HCT116 (cell line): ENCODE measurements around the gene CS. TPM values are rescaled to one million over a fixed set of nuclear protein-coding genes. Genes with fewer than 3 reads are reported as not detected.
"Not testable (repeated sequence)": the region's sequence is repeated elsewhere in the genome, so short reads cannot be mapped to it uniquely, and the experiment has no call there.

Source experiments
- ATAC-seq: fragments of 200-7000 bp; cut with Tn5 transposase; 2 replicates; pipeline ENCODE4 v1.9.1; 2020; ENCODE audit warnings: mild to moderate bottlenecking, moderate library complexity
- BruUV-seq: library from RNA; stranded (reverse); fragments of 400-500 nt; replicated peaks from 2 replicates; lab custom pipeline; 2021; lab: Mats Ljungman, UMichigan
- CTCF ChIA-PET: fragments of 300-600 bp; sonication (Branson Sonifier 250); formaldehyde crosslinking; loops from one replicate; lab custom pipeline; 2021; ENCODE audit warnings: antibody characterized with exemption; lab: Charles Lee
- POLR2A ChIA-PET: fragments of 300-600, 350-600 bp; sonication (Branson Sonifier 250); formaldehyde crosslinking; loops from one replicate; lab custom pipeline; 2021; ENCODE audit warnings: antibody characterized with exemption; lab: Charles Lee
- RAD21 ChIA-PET, 2 experiments: fragments of 300-600 bp; sonication (Branson Sonifier 250); formaldehyde crosslinking; loops; one replicate each; lab custom pipeline; 2023; ENCODE audit warnings: low total read pairs in 2 of 2; ENCODE audit not compliant: uncharacterized antibody in 2 of 2, unreplicated experiment in 2 of 2, low non-redundant PET in 1 of 2; lab: Charles Lee
- DNase-seq: peaks from one replicate; pipeline ENCODE4 v3.0.0-alpha.2; 2010; ENCODE audit warnings: low read depth, low spot score
- H2AFZ ChIP-seq: fragments of 200-600 bp; shearing (Covaris generic), sonication (generic); 2 replicates; pipeline ENCODE4 v1.6.1; 2017; ENCODE audit warnings: low read depth, mixed run types, mixed read lengths, antibody characterized with exemption, low read length; ENCODE audit not compliant: poor library complexity, severe bottlenecking
- H3K27ac ChIP-seq: 2 replicates; pipeline ENCODE4 v1.5.1; 2012; ENCODE audit warnings: low read depth, low read length
- H3K27me3 ChIP-seq: fragments of 200-600 bp; sonication (generic); 2 replicates; pipeline ENCODE4 v1.6.1; 2016; ENCODE audit warnings: mixed run types, low read length, mixed read lengths; ENCODE audit not compliant: insufficient read depth
- H3K36me3 ChIP-seq, 2 experiments: fragments of 200-500 bp in 1 of 2; fragments of 200-600 bp in 1 of 2; sonication (Bioruptor generic) in 1 of 2; sonication (generic) in 1 of 2; 2 replicates each; pipeline versions ENCODE4 v1.5.1 to v1.6.1; 2014 to 2016; ENCODE audit warnings: low read length in 2 of 2, inconsistent platforms in 1 of 2, mixed read lengths in 1 of 2, mixed run types in 1 of 2; ENCODE audit not compliant: insufficient read depth in 2 of 2, control insufficient read depth in 1 of 2
- H3K4me1 ChIP-seq, 2 experiments: fragments of 200-600 bp in 1 of 2; sonication (generic) in 1 of 2; 2 replicates each; pipeline versions ENCODE4 v1.5.1 to v1.6.1; 2012 to 2017; ENCODE audit warnings: low read length in 2 of 2, inconsistent platforms in 1 of 2, mild to moderate bottlenecking in 1 of 2, mixed read lengths in 1 of 2, mixed run types in 1 of 2, moderate library complexity in 1 of 2; ENCODE audit not compliant: insufficient read depth in 2 of 2, control insufficient read depth in 1 of 2
- H3K4me2 ChIP-seq: fragments of 200-600 bp; sonication (generic); 2 replicates; pipeline ENCODE4 v1.6.1; 2017; ENCODE audit warnings: mixed run types, low read length, mixed read lengths
- H3K4me3 ChIP-seq, 2 experiments: fragments of 200-600 bp in 1 of 2; sonication (generic) in 1 of 2; replicated peaks in 1 of 2; 2 replicates each; pipeline ENCODE4 v1.5.1; 2011 to 2016; ENCODE audit warnings: low read length in 2 of 2, control low read depth in 1 of 2, low read depth in 1 of 2, mild to moderate bottlenecking in 1 of 2, mixed read lengths in 1 of 2, mixed run types in 1 of 2
- H3K79me2 ChIP-seq: fragments of 200-600 bp; sonication (generic); 2 replicates; pipeline ENCODE4 v1.6.1; 2017; ENCODE audit warnings: mild to moderate bottlenecking, mixed run types, low read length, moderate library complexity, mixed read lengths; ENCODE audit not compliant: insufficient read depth
- H3K9ac ChIP-seq: fragments of 200-600 bp; sonication (generic); 2 replicates; pipeline ENCODE4 v1.6.1; 2016; ENCODE audit warnings: low read length, mixed read lengths
- H3K9me2 ChIP-seq: fragments of 200-600 bp; sonication (generic), shearing (Covaris generic); 2 replicates; pipeline ENCODE4 v1.6.1; 2017; ENCODE audit warnings: mixed run types, mild to moderate bottlenecking, moderate library complexity; ENCODE audit not compliant: insufficient read depth
- H3K9me3 ChIP-seq, 2 experiments: fragments of 200-500 bp in 1 of 2; fragments of 200-600 bp in 1 of 2; sonication (Bioruptor generic) in 1 of 2; sonication (generic) in 1 of 2; 2 replicates each; pipeline ENCODE4 v1.6.1; 2014 to 2017; ENCODE audit warnings: low read length in 2 of 2, mixed read lengths in 2 of 2, inconsistent platforms in 1 of 2, low read depth in 1 of 2, mild to moderate bottlenecking in 1 of 2, mixed run types in 1 of 2, moderate library complexity in 1 of 2; ENCODE audit not compliant: control insufficient read depth in 1 of 2, insufficient read depth in 1 of 2
- H4K20me1 ChIP-seq: fragments of 200-600 bp; sonication (generic), shearing (Covaris generic); 2 replicates; pipeline ENCODE4 v1.6.1; 2017; ENCODE audit warnings: mixed run types, mild to moderate bottlenecking, moderate library complexity; ENCODE audit not compliant: insufficient read depth
- EGR1 ChIP-seq: IDR thresholded peaks from 2 replicates; pipeline ENCODE4 v1.6.1; 2012; ENCODE audit warnings: low read depth
- JUND ChIP-seq: IDR thresholded peaks from 2 replicates; pipeline ENCODE4 v1.6.1; 2012
- SP1 ChIP-seq: IDR thresholded peaks from 2 replicates; pipeline ENCODE4 v1.6.1; 2012; ENCODE audit warnings: low read depth
- TCF7L2 ChIP-seq: IDR thresholded peaks from 2 replicates; pipeline ENCODE4 v1.7.0; 2011; ENCODE audit warnings: borderline replicate concordance, inconsistent platforms; ENCODE audit not compliant: insufficient read depth, insufficient read length; ENCODE audit errors: extremely low read depth
- intact Hi-C: fragments of 100-400 bp; cut with micrococcal nuclease; formaldehyde crosslinking; loops from 2 replicates; pipeline ENCODE4 v1.10.0; 2022
- total RNA-seq: library from RNA; stranded (reverse); gene quantifications from one replicate; pipeline ENCODE4 v1.2.1, GENCODE V29; 2021; ENCODE audit not compliant: unreplicated experiment
- TF ChIP-seq, protein P1 (sequence below): IDR thresholded peaks from 2 replicates; pipeline ENCODE4 v1.6.1; 2011; ENCODE audit warnings: mild to moderate bottlenecking, low read length, moderate library complexity; ENCODE audit not compliant: insufficient replicate concordance; ENCODE audit errors: extremely low read depth
- TF ChIP-seq, protein P2 (sequence below): IDR thresholded peaks from 2 replicates; pipeline ENCODE4 v1.6.1; 2012
- TF ChIP-seq, protein P3 (sequence below), 3 experiments: fragments of 200-600 bp in 1 of 3; sonication (generic) in 1 of 3; IDR thresholded peaks in 2 of 3; conservative IDR thresholded peaks in 1 of 3; 2 replicates each; pipeline ENCODE4 v1.5.1; 2012 to 2017; ENCODE audit warnings: low read depth in 2 of 3, low read length in 2 of 3, antibody characterized with exemption in 1 of 3, borderline replicate concordance in 1 of 3, control low read depth in 1 of 3, mild to moderate bottlenecking in 1 of 3, mixed read lengths in 1 of 3, mixed run types in 1 of 3, moderate library complexity in 1 of 3; ENCODE audit not compliant: insufficient read depth in 1 of 3

CS gene
- total RNA-seq, 1 experiment from 2014 or later = 270 TPM

DNA sequence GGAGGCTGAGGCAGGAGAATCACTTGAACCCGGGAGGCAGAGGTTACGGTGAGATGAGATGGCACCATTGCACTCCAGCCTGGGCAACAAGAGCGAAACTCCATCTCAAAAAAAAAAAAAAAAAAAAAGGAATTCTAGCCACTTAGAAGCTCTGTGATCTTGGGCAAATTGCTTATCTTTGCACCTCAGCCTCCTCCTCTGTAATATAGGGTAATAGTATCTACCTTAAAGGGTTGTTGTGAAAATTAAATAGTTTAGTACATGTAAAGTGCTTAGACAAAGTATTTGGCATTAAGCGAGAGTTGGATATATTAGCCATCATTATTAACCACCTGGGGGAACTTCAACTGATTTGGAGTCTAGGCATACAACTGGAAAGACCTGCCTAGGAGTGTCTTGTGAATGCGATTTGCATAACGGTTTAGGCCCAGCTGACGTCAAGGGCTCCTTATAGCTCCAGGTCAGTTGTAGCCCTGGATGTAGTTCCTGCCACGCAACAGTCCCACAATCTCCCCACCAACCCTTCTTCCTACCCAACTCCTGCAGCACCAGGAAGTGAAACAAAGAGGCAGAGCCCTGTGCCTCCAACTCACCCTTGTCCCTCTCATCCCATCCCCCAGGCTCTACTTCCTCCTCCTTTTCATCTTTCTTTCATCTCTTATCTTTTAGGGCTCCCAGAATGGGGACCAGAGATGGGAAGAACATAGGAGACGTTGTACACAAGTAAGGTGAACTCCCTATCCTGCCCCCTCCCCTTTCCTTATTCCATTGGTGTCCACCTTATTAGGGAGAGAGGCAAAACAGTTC lies 36.4 kb upstream of the CS start:
- ATAC-seq = no peak
- H3K9me3 ChIP-seq = no peaks in the 10 kb centered on the region
- no peak overlapping the region for H3K4me3 ChIP-seq
- intact Hi-C loops = loop anchor here (1.0 kb wide), 1 partner anchor 15 kb away; no protein-coding TSS in a partner anchor
- H2AFZ ChIP-seq = no peak overlapping the region
- peaks cover 7 to 15% of the 10 kb centered on the region in 2 experiments for H3K4me1 ChIP-seq
- peaks cover 7% of the 10 kb centered on the region for H3K79me2 ChIP-seq
- no peaks in the 10 kb centered on the region for H3K27me3 ChIP-seq
- CTCF ChIA-PET = no interaction called here
- TF ChIP-seq JUND (no peak), EGR1 (no peak), TCF7L2 (no peak), SP1 (no peak)
- TF ChIP-seq, protein P1, sequence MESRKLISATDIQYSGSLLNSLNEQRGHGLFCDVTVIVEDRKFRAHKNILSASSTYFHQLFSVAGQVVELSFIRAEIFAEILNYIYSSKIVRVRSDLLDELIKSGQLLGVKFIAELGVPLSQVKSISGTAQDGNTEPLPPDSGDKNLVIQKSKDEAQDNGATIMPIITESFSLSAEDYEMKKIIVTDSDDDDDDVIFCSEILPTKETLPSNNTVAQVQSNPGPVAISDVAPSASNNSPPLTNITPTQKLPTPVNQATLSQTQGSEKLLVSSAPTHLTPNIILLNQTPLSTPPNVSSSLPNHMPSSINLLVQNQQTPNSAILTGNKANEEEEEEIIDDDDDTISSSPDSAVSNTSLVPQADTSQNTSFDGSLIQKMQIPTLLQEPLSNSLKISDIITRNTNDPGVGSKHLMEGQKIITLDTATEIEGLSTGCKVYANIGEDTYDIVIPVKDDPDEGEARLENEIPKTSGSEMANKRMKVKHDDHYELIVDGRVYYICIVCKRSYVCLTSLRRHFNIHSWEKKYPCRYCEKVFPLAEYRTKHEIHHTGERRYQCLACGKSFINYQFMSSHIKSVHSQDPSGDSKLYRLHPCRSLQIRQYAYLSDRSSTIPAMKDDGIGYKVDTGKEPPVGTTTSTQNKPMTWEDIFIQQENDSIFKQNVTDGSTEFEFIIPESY = no peak
- TF ChIP-seq, protein P2, sequence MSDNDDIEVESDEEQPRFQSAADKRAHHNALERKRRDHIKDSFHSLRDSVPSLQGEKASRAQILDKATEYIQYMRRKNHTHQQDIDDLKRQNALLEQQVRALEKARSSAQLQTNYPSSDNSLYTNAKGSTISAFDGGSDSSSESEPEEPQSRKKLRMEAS = no peak
- TF ChIP-seq, protein P3, sequence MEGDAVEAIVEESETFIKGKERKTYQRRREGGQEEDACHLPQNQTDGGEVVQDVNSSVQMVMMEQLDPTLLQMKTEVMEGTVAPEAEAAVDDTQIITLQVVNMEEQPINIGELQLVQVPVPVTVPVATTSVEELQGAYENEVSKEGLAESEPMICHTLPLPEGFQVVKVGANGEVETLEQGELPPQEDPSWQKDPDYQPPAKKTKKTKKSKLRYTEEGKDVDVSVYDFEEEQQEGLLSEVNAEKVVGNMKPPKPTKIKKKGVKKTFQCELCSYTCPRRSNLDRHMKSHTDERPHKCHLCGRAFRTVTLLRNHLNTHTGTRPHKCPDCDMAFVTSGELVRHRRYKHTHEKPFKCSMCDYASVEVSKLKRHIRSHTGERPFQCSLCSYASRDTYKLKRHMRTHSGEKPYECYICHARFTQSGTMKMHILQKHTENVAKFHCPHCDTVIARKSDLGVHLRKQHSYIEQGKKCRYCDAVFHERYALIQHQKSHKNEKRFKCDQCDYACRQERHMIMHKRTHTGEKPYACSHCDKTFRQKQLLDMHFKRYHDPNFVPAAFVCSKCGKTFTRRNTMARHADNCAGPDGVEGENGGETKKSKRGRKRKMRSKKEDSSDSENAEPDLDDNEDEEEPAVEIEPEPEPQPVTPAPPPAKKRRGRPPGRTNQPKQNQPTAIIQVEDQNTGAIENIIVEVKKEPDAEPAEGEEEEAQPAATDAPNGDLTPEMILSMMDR (IDR thresholded peaks at IDR 0.05 in 2 of 3, conservative IDR thresholded peaks at IDR 0.05 in 1 of 3; ENCODE audit: borderline replicate concordance in 1 of 3, insufficient read depth in 1 of 3, low read depth in 2 of 3, low read length in 2 of 3) = no peak
- no peak overlapping the region for H3K4me2 ChIP-seq
- no peaks in the 10 kb centered on the region for H3K9me2 ChIP-seq
- RAD21 ChIA-PET = no interaction called here
- POLR2A ChIA-PET = no interaction called here
- no peak overlapping the region for H3K9ac ChIP-seq
- BruUV-seq = no TSS peak
- H4K20me1 ChIP-seq = no peaks in the 10 kb centered on the region
- H3K27ac ChIP-seq = no peak overlapping the region
- H3K36me3 ChIP-seq = no peaks in the 10 kb centered on the region
- no peak for DNase-seq

DNA sequence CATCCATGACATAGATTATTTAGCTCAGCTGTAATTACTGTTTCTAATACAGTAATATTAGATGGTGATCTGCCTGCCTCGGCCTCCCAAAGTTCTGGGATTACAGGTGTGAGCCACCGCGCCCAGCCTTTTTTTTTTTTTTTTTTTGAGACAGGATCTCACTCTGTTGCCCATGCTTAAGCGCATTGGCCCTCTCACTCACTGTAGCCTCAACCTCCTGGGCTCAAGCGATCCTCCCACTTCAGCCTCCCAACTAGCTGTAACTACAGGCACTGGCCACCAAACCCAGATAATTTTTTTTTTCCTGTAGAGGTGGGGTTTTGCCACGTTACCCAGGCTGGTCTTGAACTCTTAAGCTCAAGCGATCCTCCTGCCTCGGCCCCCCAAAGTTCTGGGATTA lies 35.4 kb upstream of the CS start:
- not testable (repeated sequence) for H3K9ac ChIP-seq, H3K4me3 ChIP-seq

More for the DNA sequence above, 35.4 kb upstream of the CS start:
- ATAC-seq, CTCF ChIA-PET, DNase-seq, H3K9me3 ChIP-seq, H3K9me2 ChIP-seq, H3K4me2 ChIP-seq, H2AFZ ChIP-seq, H3K79me2 ChIP-seq, BruUV-seq, H3K36me3 ChIP-seq, H3K27ac ChIP-seq, H4K20me1 ChIP-seq, H3K27me3 ChIP-seq: not testable (repeated sequence)
- H3K4me1 ChIP-seq = peaks cover 11 to 24% of the 10 kb centered on the region in 2 experiments
- ChIA-PET RAD21 (interaction anchor here in 1 of 2 experiments (0.6 kb wide), 1 partner anchor 106 kb away, joined by 4 read pairs; no protein-coding TSS in a partner anchor), POLR2A (interaction anchor here (1.4 kb wide), 1 partner anchor 24 kb away, joined by 3 read pairs; the partner anchor contains the start of gene STAT2)
- intact Hi-C loops = loop anchor here (2.0 kb wide), 1 partner anchor 25 kb away; the partner anchor contains the start of gene STAT2
